ENCODE results near the gene FAM89B. TPM values are rescaled to one million over a fixed set of nuclear protein-coding genes. Genes with fewer than 3 reads are reported as not detected.

Gene FAM89B
- total and polyA plus RNA-seq, 9 donors = 1.9 to 74.0 (median 50.8) TPM

GRCh38 chr11:65537296-65537597 is 35.1 kb upstream of the FAM89B start:
- TF ChIP-seq POLR2A (IDR thresholded peaks at IDR 0.05) (no peak), EP300 (IDR thresholded peaks at IDR 0.05) (no peak), CTCF (IDR thresholded peaks at IDR 0.05) (no peak)
- WGBS, 3 donors = 79 to 91% (median 82%) methylated on average over 2 of the region's 2 CpGs
- Histone ChIP-seq H3K4me3 (no peak overlapping the region), H3K36me3 (no peaks in the 10 kb centered on the region), H3K27ac (peak overlapping the region; percentile 12 to 20), H3K9me3 (no peaks in the 10 kb centered on the region), H3K27me3 (no peaks in the 10 kb centered on the region), H3K4me1 (ENCODE audit: insufficient read depth) (peaks cover 8% of the 10 kb centered on the region)
- intact Hi-C loops (cut with DNase I) = no loop called here
- DNase-seq = no peak

- peak overlapping the region; percentile 20 to 84 for H3K27ac ChIP-seq
- 64 to 73% (median 66%) methylated on average over 17 to 18 of the region's 18 CpGs for WGBS, 3 donors
- no peaks in the 10 kb centered on the region for H3K9me3 ChIP-seq
- H3K27me3 ChIP-seq = no peaks in the 10 kb centered on the region
- no peak for TF ChIP-seq EP300 (IDR thresholded peaks at IDR 0.05)
- no peak for TF ChIP-seq CTCF (IDR thresholded peaks at IDR 0.05)
- no peak for TF ChIP-seq POLR2A (IDR thresholded peaks at IDR 0.05)
- peaks cover 8% of the 10 kb centered on the region for H3K4me1 ChIP-seq (ENCODE audit: insufficient read depth)
- DNase-seq = peak in 1 of 5 donors; percentile 41
- intact Hi-C loops (cut with DNase I) = no loop called here
- no peak overlapping the region for H3K4me3 ChIP-seq
- H3K36me3 ChIP-seq = no peaks in the 10 kb centered on the region
Observed at GRCh38 chr11:65537620-65538231, 34.6 kb upstream of the FAM89B start.

GRCh38 chr11:65538232-65538914 is 34.0 kb upstream of the FAM89B start:
- DNase-seq = peak in 4 of 5 donors; percentile 70 to 81 (median 72)
- intact Hi-C loops (cut with DNase I) = no loop called here
- TF ChIP-seq EP300 (IDR thresholded peaks at IDR 0.05) = no peak
- TF ChIP-seq CTCF (IDR thresholded peaks at IDR 0.05) = no peak
- no peak for TF ChIP-seq POLR2A (IDR thresholded peaks at IDR 0.05)
- no peak overlapping the region for H3K4me3 ChIP-seq
- no peaks in the 10 kb centered on the region for H3K27me3 ChIP-seq
- 45 to 68% (median 52%) methylated on average over 38 to 43 of the region's 43 CpGs for WGBS, 3 donors
- H3K9me3 ChIP-seq = no peaks in the 10 kb centered on the region
- peak overlapping the region in 1 of 2 donors; percentile 84 for H3K27ac ChIP-seq
- H3K4me1 ChIP-seq (ENCODE audit: insufficient read depth) = peaks cover 8% of the 10 kb centered on the region
- no peaks in the 10 kb centered on the region for H3K36me3 ChIP-seq

- WGBS, 3 donors = 81 to 88% (median 84%) methylated on average over 66 to 92 of the region's 92 CpGs
- Histone ChIP-seq H3K27me3 (no peaks in the 10 kb centered on the region), H3K4me3 (no peak overlapping the region), H3K27ac (peak overlapping the region; percentile 77 to 84), H3K9me3 (no peaks in the 10 kb centered on the region), H3K36me3 (no peaks in the 10 kb centered on the region), H3K4me1 (ENCODE audit: insufficient read depth) (peaks cover 8% of the 10 kb centered on the region)
- no peak for DNase-seq
- intact Hi-C loops (cut with DNase I) = no loop called here
- TF ChIP-seq POLR2A (IDR thresholded peaks at IDR 0.05) = no peak
Observed at GRCh38 chr11:65538915-65539743, 33.2 kb upstream of the FAM89B start.

Measured in ovary (tissue), 9 donors.